A673 (cell line): ENCODE data around the gene DENND6B. TPM values are rescaled to one million over a fixed set of nuclear protein-coding genes. Genes with fewer than 3 reads are reported as not detected.
A peak's percentile ranks its signal among the peaks of the same experiment; 100 is the strongest.

ENCODE experiments used
- BruUV-seq: library from RNA; stranded (reverse); fragments of 400-500 nt; replicated peaks from 2 replicates; lab custom pipeline; 2021; lab: Mats Ljungman, UMichigan
- CTCF ChIA-PET: fragments of 300-600 bp; sonication (Branson Sonifier 250); formaldehyde crosslinking; loops from one replicate; lab custom pipeline; 2022; ENCODE audit warnings: antibody characterized with exemption; lab: Charles Lee
- POLR2A ChIA-PET: fragments of 300-600 bp; sonication (Branson Sonifier 250); formaldehyde crosslinking; loops from one replicate; lab custom pipeline; 2022; ENCODE audit warnings: antibody characterized with exemption; ENCODE audit not compliant: low non-redundant PET; lab: Charles Lee
- DNase-seq: peaks from one replicate; pipeline ENCODE4 v3.0.0-alpha.2; 2015; ENCODE audit warnings: low spot score
- H3K27ac ChIP-seq: fragments of 200-600 bp; sonication (generic); 2 replicates; pipeline ENCODE4 v1.5.1; 2016; ENCODE audit warnings: mixed run types, low read depth, mild to moderate bottlenecking, mixed read lengths, antibody characterized with exemption, low read length; ENCODE audit not compliant: poor library complexity, severe bottlenecking
- H3K27me3 ChIP-seq: fragments of 200-600 bp; sonication (generic); replicated peaks from 2 replicates; pipeline ENCODE4 v1.6.1; 2017; ENCODE audit warnings: mixed run types, low read depth, mild to moderate bottlenecking, mixed read lengths, antibody characterized with exemption, low read length; ENCODE audit not compliant: insufficient read depth, poor library complexity
- H3K36me3 ChIP-seq: fragments of 200-600 bp; sonication (generic); 2 replicates; pipeline ENCODE4 v1.6.1; 2016; ENCODE audit warnings: mixed run types, mild to moderate bottlenecking, mixed read lengths, antibody characterized with exemption, low read length; ENCODE audit not compliant: insufficient read depth, poor library complexity, severe bottlenecking
- H3K4me1 ChIP-seq: fragments of 200-600 bp; sonication (generic); 2 replicates; pipeline ENCODE4 v1.6.1; 2017; ENCODE audit warnings: mixed run types, mild to moderate bottlenecking, mixed read lengths, antibody characterized with exemption, low read length; ENCODE audit not compliant: insufficient read depth, poor library complexity, severe bottlenecking
- H3K4me3 ChIP-seq: fragments of 200-600 bp; sonication (generic); 2 replicates; pipeline ENCODE4 v1.5.1; 2016; ENCODE audit warnings: low read depth, mixed run types, mild to moderate bottlenecking, mixed read lengths, low read length; ENCODE audit not compliant: poor library complexity, severe bottlenecking
- H3K9me3 ChIP-seq: fragments of 200-600 bp; sonication (generic); 2 replicates; pipeline ENCODE4 v1.6.1; 2016; ENCODE audit warnings: mixed run types, low read depth, mild to moderate bottlenecking, mixed read lengths, antibody characterized with exemption, low read length; ENCODE audit not compliant: poor library complexity, severe bottlenecking
- EZH2 ChIP-seq: fragments of 200-600 bp; sonication (generic); IDR thresholded peaks from 2 replicates; pipeline ENCODE4 v1.6.1; 2017; ENCODE audit warnings: borderline replicate concordance, low read depth, mild to moderate bottlenecking, mixed read lengths, antibody characterized with exemption, low read length; ENCODE audit not compliant: poor library complexity, severe bottlenecking
- intact Hi-C: fragments of 100-400 bp; cut with micrococcal nuclease; formaldehyde crosslinking; loops from one replicate; pipeline ENCODE4 v1.10.0; 2022; ENCODE audit not compliant: unreplicated experiment
- total RNA-seq: library from RNA; stranded (reverse); gene quantifications from 2 replicates; pipeline ENCODE4 v1.2.3, GENCODE V29; 2021
- TF ChIP-seq, protein P1 (sequence below): fragments of 300-800, 200-600 bp; sonication (generic); conservative IDR thresholded peaks from 2 replicates; pipeline ENCODE4 v1.5.1; 2017; ENCODE audit warnings: low read depth, mild to moderate bottlenecking, antibody characterized with exemption, low read length, moderate library complexity, mixed read lengths

Gene DENND6B
- total RNA-seq, 1 experiment from 2014 or later = 5.3 TPM

- Histone ChIP-seq H3K27me3 (no peaks in the 10 kb centered on the region), H3K36me3 (peaks cover 84% of the 10 kb centered on the region), H3K4me3 (no peak overlapping the region), H3K4me1 (no peaks in the 10 kb centered on the region), H3K9me3 (no peaks in the 10 kb centered on the region), H3K27ac (no peak overlapping the region)
- TF ChIP-seq, protein P1, sequence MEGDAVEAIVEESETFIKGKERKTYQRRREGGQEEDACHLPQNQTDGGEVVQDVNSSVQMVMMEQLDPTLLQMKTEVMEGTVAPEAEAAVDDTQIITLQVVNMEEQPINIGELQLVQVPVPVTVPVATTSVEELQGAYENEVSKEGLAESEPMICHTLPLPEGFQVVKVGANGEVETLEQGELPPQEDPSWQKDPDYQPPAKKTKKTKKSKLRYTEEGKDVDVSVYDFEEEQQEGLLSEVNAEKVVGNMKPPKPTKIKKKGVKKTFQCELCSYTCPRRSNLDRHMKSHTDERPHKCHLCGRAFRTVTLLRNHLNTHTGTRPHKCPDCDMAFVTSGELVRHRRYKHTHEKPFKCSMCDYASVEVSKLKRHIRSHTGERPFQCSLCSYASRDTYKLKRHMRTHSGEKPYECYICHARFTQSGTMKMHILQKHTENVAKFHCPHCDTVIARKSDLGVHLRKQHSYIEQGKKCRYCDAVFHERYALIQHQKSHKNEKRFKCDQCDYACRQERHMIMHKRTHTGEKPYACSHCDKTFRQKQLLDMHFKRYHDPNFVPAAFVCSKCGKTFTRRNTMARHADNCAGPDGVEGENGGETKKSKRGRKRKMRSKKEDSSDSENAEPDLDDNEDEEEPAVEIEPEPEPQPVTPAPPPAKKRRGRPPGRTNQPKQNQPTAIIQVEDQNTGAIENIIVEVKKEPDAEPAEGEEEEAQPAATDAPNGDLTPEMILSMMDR = no peak
- intact Hi-C loops = no loop called here
- BruUV-seq = no TSS peak
- POLR2A ChIA-PET = no interaction called here
- CTCF ChIA-PET = no interaction called here
- no peak for DNase-seq
Observed at GRCh38 chr22:50281384-50281760, 45.4 kb downstream of the DENND6B start.

DNA sequence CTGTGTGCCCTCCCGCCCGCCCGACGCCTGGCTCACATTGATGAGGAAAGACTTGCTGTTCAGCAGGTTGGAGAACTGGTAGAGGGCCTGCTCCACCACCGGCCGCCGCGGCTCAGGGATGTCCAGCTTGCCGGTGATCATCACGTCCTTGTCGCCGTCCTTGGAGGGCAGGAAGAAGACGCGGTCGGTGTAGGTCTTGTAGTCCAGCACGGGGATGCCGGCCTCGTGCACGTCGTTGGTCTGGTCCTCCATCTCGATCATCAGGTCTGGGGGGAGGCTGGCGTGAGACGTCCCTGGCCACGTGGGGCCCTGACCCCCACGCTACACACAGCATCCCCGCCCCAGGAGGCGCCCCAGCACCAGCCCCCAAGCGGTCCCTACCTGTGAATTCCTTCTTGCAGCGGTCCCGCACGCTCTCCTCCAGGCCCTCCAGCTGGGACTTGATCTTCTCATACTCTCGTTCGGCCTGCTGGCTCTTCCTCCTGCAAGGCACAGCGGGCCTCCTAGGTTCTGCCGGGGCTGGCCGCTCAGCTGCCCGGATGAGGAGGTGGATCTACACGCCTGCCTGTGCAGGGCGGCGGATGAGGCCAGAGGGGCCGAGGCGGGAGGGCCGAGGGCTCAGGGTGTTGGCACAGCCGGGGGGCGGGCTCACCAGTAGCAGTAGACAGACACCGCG lies 46.0 kb downstream of the DENND6B start:
- peaks cover 84% of the 10 kb centered on the region for H3K36me3 ChIP-seq
- BruUV-seq = TSS peak; percentile 42
- POLR2A ChIA-PET = no interaction called here
- intact Hi-C loops = no loop called here
- H3K9me3 ChIP-seq = no peaks in the 10 kb centered on the region
- no peaks in the 10 kb centered on the region for H3K27me3 ChIP-seq
- DNase-seq = no peak
- H3K4me3 ChIP-seq = no peak overlapping the region
- no peak overlapping the region for H3K27ac ChIP-seq
- CTCF ChIA-PET = no interaction called here
- H3K4me1 ChIP-seq = no peaks in the 10 kb centered on the region
- TF ChIP-seq, protein P1 = no peak
- TF ChIP-seq EZH2 = no peak

GRCh38 chr22:50280022-50280707 lies 46.6 kb downstream of the DENND6B start:
- no TSS peak for BruUV-seq
- H3K36me3 ChIP-seq = peaks cover 87% of the 10 kb centered on the region
- DNase-seq = no peak
- H3K27me3 ChIP-seq = no peaks in the 10 kb centered on the region
- intact Hi-C loops = no loop called here
- no peak overlapping the region for H3K4me3 ChIP-seq
- no peaks in the 10 kb centered on the region for H3K9me3 ChIP-seq
- no peak overlapping the region for H3K27ac ChIP-seq
- H3K4me1 ChIP-seq = peaks cover 2% of the 10 kb centered on the region
- POLR2A ChIA-PET = no interaction called here
- no peak for TF ChIP-seq EZH2
- TF ChIP-seq, protein P1 = no peak
- CTCF ChIA-PET = no interaction called here
